GM12891 (cell line): Measurements from ENCODE around the gene PLIN5.

ENCODE experiments used
- PAX5 ChIP-seq: IDR thresholded peaks from 2 replicates; pipeline ENCODE4 v1.6.1; 2011; ENCODE audit warnings: low read length, moderate library complexity, mild to moderate bottlenecking; ENCODE audit not compliant: insufficient read depth, severe bottlenecking
- POLR2A ChIP-seq: IDR thresholded peaks from 2 replicates; pipeline ENCODE4 v1.6.1; 2011; ENCODE audit warnings: low read depth, low read length, control low read depth
- POLR2AphosphoS5 ChIP-seq: IDR thresholded peaks from 2 replicates; pipeline ENCODE4 v1.6.1; 2011; ENCODE audit warnings: low read depth, low read length, control low read depth
- POU2F2 ChIP-seq: IDR thresholded peaks from 2 replicates; pipeline ENCODE4 v1.6.1; 2011; ENCODE audit warnings: low read depth, mild to moderate bottlenecking, control low read depth, low read length, moderate library complexity
- SPI1 ChIP-seq: IDR thresholded peaks from 2 replicates; pipeline ENCODE4 v1.6.1; 2011; ENCODE audit warnings: low read depth, low read length, control low read depth
- TAF1 ChIP-seq: IDR thresholded peaks from 2 replicates; pipeline ENCODE4 v1.6.1; 2011; ENCODE audit warnings: low read depth, low read length, control low read depth

DNA sequence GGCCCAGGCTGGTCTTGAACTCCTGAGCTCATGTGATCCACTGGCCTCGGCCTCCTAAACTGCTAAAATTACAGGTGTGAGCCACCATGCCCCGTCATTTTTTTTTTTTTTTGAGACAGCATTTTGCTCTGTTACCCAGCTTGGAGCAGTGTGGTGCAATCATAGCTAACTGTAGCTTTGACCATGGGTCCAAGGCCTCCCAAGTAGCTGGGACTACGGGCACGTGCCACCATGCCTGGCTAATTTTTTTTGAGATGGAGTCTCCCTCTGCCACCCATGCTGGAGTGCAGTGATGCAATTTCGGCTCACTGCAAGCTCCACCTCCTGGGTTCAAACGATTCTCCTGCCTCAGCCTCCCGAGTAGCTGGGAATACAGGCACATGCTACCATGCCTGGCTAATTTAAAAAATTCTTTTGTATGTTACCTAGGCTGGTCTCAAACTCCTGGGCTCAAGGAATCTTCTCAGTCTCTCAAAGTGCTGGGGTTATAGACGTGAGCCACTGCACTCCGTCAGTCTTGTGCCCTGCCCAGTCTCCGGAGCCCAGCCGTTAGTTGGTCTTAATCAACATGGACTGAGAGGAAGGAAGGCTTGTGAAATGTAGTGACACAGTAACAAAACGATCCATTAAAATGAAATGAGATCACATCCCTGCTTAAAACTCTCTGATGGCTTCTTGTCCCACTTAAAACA lies 6.2 kb upstream of the PLIN5 start:
- TF ChIP-seq POLR2A (no peak), TAF1 (no peak), SPI1 (no peak), POLR2AphosphoS5 (no peak), POU2F2 (no peak), PAX5 (no peak)
